H7 (cell line): ENCODE results near the gene SMCO4. TPM values are rescaled to one million over a fixed set of nuclear protein-coding genes. Genes with fewer than 3 reads are reported as not detected.

Experiments
- DNase-seq: peaks from one replicate; pipeline ENCODE4 v3.0.0; 2012
- H3K27me3 ChIP-seq: 2 replicates; pipeline ENCODE4 v1.6.0; 2011; ENCODE audit warnings: mild to moderate bottlenecking, low read length; ENCODE audit not compliant: control insufficient read depth, insufficient read depth
- H3K36me3 ChIP-seq: replicated peaks from 2 replicates; pipeline ENCODE4 v1.5.1; 2011; ENCODE audit warnings: low read length; ENCODE audit not compliant: control insufficient read depth, insufficient read depth
- H3K4me3 ChIP-seq: 2 replicates; pipeline ENCODE4 v1.5.1; 2011; ENCODE audit warnings: low read depth, mild to moderate bottlenecking, control low read depth, low read length, moderate library complexity; ENCODE audit not compliant: insufficient read depth
- total RNA-seq: library from RNA; depleted of rRNA; stranded (reverse); fragments of >200 nt; shearing (Covaris generic); gene quantifications from 2 replicates; pipeline ENCODE4 v1.2.3, GENCODE V29; 2014

Gene SMCO4
- total RNA-seq, 1 experiment from 2014 or later = 84.9 TPM

DNA sequence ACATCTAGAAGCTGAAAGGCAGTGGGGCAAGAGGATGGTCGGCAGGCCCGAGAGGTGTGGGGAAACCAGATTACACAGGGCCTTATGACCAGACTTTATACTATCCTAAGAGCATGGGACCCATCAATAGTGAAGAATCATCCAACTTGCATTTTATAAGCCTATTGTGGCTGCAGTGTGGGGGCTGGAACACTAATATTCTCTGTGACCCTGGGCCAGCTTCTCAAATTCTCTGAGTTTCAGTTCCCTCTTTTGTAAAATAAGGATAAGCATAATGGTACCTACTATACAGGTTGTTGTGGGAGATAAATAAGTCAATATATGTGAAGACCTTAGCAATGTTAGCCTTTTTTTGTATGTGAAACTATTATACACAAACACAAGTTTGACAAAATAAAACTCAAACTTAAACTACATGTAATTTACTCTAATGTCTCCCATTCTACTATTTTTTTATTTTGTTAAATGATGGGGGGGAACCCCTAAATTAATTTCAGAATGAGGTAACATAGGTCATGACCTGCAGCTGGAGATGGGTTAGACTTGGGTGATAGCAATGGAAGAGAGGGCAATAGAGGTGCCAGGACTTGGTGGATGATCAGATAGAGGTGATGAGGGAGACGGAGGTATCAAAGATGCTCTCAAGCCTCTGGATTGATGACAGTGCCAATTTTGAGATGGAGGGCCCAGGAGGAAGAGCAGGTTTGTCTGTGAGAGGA, 30.1 kb downstream of the SMCO4 start:
- Histone ChIP-seq H3K36me3 (no peaks in the 10 kb centered on the region), H3K27me3 (no peaks in the 10 kb centered on the region), H3K4me3 (no peak overlapping the region)
- no peak for DNase-seq

DNA sequence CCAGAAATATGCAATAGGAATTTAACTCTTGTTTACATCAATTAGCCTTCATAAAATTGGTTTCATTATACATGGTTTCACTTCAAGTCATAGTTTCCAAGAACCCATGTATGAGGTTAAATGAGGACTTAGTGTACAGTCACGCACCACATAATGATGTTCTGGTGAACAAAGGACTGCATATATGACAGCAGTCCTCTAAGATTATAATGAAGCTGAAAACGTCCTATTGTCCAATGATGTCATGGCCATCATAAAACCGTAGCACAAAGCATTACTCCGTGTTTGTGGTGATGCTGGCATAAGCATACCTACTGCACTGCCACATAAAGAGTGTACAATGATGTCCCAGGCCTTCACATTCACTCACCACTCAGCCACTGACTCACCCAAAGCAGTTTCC, 31.1 kb downstream of the SMCO4 start:
- no peak for DNase-seq
- Histone ChIP-seq H3K4me3 (no peak overlapping the region), H3K27me3 (no peaks in the 10 kb centered on the region), H3K36me3 (no peaks in the 10 kb centered on the region)

DNA sequence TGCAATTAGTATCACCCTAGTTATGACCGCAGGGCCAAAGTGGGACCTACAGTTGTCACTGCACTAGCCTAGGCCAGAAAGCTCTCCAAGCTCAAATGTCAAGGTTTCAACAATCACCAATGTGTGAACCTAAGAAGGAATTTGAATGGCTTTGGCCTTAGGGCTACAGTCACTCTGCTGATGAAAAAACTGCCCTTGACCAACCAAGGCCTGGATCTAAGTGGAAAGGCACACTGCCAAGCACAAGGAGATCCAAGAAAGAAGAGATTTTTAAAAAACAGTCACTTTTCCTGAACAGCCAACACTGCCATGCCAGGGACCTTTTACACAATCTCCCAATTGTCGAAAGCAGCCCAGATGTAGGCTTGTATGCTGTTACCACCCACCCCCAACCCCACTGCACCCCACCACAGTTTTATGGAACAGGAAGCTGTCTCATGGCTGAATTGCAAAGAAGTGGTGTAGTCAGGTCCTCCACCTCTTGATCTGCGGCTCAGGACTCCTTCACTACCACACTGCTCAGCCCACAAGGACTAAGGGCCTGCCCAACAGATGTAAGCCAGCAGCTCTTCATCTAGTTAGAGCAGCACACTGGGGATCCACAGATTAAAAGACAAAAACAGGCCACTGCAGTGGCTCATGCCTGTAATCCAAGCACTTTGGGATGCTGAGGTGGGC, 32.9 kb downstream of the SMCO4 start:
- no peak overlapping the region for H3K4me3 ChIP-seq
- no peaks in the 10 kb centered on the region for H3K27me3 ChIP-seq
- no peak for DNase-seq
- H3K36me3 ChIP-seq = no peaks in the 10 kb centered on the region

DNA sequence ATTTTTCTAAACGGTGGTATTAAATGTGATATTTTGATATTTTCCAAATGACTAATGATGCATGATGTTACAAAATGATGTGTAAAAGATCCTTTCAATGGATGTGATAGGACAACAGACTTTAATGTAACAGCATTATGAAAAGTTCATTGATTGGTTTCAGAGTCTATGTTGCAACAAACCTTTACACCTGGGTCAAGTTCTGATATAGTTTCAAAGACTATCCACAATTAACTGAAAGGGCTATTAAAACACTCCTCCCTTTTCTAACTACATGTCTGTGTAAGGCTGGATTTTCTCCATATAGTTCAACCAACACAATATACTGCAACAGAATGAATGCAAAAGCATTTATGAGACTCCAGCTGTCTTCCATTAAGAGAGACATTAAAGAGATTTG, 35.7 kb downstream of the SMCO4 start:
- Histone ChIP-seq H3K4me3 (no peak overlapping the region), H3K36me3 (no peaks in the 10 kb centered on the region), H3K27me3 (no peaks in the 10 kb centered on the region)
- DNase-seq = no peak

DNA sequence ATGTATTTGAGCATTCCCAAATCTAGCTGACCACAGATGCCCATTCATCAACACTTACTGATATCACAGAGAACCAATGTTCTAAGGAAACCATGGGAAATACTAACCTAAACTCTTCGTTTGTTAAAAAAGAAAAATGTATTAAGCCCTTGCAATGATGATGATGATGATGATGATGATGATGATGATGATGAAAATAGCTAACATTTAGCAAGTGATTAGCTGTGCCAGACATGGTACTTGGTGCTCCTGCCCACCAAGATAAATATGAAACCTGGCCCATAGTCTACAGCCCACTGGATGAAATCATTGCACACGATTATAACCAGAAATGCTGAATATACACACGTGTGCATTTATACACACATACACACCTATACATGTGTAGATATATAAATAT, 37.5 kb downstream of the SMCO4 start:
- H3K36me3 ChIP-seq = no peaks in the 10 kb centered on the region
- H3K27me3 ChIP-seq = no peaks in the 10 kb centered on the region
- no peak for DNase-seq
- no peak overlapping the region for H3K4me3 ChIP-seq

DNA sequence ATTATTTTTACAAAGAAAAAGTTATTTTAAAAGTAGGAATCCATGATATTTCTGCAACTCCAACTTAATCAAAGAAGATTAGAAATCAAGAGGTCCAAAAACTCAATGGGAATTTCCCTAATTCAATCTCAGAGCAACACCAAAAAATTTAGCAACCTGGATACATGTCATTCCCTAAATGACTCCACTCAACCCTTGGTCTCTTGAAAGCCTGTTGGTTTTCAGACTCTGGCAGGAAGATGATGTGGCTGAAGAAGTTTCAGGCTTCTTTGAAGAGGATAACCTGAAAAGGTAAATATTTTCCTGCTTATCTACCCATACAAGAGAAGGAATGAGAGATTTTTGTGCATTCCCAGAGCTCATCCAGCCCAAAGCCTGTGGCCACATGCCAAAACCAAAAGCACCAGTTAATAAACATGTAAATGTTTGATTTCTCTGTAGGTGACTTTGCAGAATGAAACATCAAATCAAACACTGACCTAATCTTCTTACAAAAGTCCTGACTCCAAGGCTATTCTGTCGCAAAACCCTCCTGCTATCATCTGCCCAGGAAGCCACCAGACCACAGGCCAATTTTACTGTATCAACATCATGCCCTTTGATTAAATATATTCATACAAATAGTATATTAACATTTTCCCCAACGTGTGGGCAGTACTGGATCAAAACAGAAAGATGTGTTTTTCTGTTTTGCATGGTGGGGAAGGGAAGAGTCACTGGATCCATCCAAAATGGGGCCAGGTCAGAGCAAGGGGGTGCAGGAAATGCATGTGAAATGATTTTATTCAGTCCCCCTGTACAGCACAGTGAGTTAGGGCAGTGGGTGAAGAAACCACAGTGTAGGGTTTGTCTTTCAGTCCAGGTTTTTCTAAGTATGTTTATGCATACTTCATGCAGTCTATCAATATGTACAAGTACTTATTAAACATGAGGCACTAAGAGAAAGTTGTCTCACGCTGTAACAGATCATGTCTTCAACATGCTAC, 38.8 kb downstream of the SMCO4 start:
- no peak overlapping the region for H3K4me3 ChIP-seq
- no peak for DNase-seq
- no peaks in the 10 kb centered on the region for H3K27me3 ChIP-seq
- no peaks in the 10 kb centered on the region for H3K36me3 ChIP-seq

DNA sequence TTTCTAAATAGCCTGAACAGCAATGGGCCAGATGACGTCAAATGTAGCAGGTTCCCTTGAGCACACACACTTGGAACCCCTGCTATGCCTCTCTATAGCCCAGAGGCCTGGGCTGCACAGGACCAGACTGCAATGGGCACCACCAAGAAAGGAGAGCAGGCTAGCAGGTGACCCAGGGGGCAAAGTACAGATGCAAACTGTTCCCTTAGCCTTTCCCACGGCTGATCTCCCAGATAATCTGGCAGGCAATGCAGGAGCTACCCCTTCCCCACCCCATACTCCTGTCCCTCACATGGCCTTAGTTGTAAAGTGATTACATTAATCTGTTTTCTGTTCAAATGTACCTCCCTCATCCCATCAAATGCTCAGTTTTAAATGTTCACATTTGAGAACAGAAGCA, 41.3 kb downstream of the SMCO4 start:
- no peak overlapping the region for H3K4me3 ChIP-seq
- H3K36me3 ChIP-seq = no peaks in the 10 kb centered on the region
- DNase-seq = no peak
- H3K27me3 ChIP-seq = no peaks in the 10 kb centered on the region

DNA sequence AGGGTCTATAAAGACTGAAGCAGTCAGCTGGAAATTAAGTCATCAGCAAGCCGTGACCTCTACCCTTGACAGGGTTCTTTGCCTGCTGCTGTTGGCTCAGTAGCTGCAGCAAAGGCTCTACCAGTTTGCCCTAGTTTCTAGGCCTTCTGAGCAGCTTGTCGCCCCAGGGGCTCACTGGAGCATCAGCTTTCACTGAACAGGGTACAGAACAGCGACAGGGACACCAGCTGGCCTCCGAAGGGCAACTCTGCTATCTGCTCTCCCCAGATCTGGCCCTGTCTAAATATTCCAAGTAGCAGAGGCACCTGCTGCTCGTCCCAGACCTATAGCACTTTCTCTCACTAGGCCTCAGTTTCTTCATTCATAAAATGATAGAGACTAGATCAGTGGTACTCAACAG, 42.4 kb downstream of the SMCO4 start:
- no peak for DNase-seq
- no peaks in the 10 kb centered on the region for H3K36me3 ChIP-seq
- H3K27me3 ChIP-seq = no peaks in the 10 kb centered on the region
- no peak overlapping the region for H3K4me3 ChIP-seq

DNA sequence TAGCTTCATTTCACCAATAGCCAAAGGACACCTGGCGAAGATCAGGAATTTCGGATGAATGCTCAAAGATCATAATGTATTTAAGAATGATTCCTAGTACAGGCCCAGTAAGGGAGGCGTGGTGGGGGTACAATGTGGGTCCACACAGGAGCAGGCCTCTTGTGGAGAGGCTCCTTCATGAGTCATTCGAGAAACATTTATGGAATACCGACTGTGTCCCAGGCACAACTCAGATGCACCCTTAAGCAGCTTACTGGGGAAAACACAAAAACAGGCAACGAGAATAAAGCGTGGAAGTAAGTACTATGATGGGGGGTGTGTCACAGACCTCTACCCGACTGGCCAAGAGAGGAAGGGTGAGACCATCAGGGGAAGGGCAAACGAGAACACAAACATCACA, 44.5 kb downstream of the SMCO4 start:
- Histone ChIP-seq H3K36me3 (no peaks in the 10 kb centered on the region), H3K27me3 (no peaks in the 10 kb centered on the region), H3K4me3 (no peak overlapping the region)
- no peak for DNase-seq

DNA sequence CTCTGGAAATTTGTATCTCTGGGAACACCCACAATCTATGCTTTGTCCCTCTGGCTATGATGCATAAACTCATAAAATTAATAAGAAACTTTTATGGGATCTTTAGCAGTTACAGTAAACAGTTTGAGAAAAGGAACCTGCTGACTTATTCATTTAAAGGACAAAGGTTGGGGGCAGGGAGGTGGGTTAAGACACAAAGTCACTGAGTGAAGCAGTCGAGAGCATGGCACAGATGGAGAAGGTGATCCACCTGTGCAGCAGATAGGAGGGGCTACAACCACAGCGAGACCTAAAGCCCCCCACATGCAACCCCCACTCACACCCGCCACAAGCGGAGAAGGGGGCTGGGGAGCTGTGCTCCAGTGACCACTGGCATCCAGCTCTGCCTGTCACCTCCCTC, 45.0 kb downstream of the SMCO4 start:
- H3K36me3 ChIP-seq = no peaks in the 10 kb centered on the region
- DNase-seq = no peak
- no peaks in the 10 kb centered on the region for H3K27me3 ChIP-seq
- H3K4me3 ChIP-seq = no peak overlapping the region

DNA sequence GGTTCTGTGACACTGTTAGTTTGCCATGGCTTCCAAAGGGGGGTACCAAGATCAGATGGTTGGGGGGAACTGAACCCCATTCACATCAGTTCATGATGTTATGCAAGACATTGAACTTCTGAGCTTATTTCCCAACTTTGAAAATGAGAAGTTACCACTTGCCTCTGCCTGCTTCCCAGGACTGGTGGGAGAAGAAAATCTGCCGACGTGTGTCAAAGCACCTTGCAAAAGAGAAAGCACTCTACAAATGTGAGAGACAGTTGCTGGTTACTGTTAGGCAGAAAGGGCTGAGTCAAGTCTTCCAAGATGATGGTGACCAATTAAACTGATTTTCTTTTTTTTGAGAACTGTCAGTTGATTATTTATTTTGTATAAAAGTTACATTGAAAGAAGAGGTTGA, 45.6 kb downstream of the SMCO4 start:
- Histone ChIP-seq H3K4me3 (no peak overlapping the region), H3K36me3 (no peaks in the 10 kb centered on the region), H3K27me3 (no peaks in the 10 kb centered on the region)
- no peak for DNase-seq

DNA sequence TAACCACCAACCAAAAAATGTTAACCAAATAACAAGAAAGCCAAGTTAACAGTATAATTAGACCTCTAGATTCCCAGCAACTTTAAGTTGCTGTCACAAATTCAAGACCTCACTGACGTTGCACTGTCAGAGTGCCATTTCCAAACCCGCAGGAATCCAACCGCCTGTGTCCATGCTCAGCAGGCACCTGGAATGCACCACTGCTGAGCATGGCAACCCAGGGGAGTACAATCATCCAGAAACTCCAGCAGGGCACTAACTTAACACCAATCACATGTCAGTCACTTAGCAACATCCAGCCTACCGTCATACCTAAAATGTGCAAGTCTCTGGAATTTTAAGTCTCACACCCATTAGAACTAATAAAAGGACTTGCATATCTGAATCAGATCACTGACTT, 48.8 kb downstream of the SMCO4 start:
- DNase-seq = no peak
- H3K36me3 ChIP-seq = no peaks in the 10 kb centered on the region
- H3K27me3 ChIP-seq = no peaks in the 10 kb centered on the region
- no peak overlapping the region for H3K4me3 ChIP-seq

DNA sequence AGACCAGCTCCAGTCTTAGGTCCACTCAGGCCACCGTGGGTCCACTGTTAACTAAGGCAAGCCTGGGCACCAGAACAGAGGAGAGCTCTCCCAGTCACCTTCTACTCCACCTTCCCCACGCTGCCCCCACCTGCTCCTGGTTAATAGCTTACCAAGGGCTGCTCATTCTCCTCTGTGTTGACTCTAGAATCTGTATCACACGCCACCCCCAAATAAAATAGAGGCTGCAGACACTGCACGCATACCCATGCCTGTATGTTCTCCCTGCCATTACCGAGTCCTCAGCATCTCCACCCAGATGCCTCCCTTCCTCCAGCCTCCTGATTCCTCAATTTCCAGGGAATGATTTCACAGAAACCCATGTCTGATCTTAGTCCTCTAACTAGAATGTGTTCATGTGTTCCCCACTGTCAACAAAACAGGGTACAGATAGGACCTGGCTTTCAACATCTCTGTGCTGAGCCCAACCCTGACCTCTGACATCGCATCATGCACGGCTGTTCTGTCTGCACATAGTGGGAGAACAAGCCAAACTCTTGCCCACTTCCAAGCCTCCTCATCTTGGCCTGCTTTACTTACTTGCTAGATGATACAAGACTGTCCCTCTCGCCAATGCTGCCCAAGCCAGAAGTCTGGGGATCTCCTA, 49.8 kb downstream of the SMCO4 start:
- DNase-seq = no peak
- H3K36me3 ChIP-seq = no peaks in the 10 kb centered on the region
- no peak overlapping the region for H3K4me3 ChIP-seq
- no peaks in the 10 kb centered on the region for H3K27me3 ChIP-seq

DNA sequence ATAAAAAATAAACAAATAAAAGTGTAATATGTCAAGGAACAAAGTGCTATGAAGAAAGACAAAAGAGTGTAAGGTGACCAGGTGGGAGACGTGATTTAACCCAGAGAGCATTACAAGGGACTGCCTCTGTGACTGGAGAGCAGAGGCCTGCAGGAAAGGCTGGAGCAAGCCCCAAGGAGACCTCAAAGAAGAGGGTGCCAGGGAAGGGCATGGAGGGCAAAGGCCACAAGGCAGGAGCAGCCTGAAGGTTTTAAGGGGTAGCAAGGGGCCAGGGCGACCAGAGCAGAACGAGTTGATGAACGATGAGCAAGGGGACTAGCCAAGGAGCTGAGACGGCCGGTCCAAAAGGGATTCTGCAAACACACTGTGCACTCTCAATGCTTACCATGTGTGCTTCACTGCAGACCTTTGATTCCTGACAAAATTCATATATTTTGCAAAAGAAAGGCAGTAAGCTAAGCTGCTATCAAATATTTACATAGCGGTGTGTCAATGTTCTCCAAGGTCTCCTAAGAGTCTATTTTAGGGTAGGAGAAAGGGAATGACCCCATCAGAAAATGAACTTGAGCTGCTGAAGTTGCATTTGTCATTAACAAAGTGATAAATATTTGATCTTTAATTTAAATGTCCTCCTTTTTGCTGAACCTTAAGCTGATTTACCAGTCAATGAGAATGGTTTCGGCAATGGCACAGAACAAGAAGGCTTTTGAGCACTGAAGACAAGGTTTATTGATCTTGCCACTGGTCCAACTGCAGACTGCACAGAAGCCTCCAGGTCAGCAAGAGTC, 50.5 kb downstream of the SMCO4 start:
- DNase-seq = no peak
- Histone ChIP-seq H3K4me3 (no peak overlapping the region), H3K36me3 (no peaks in the 10 kb centered on the region), H3K27me3 (no peaks in the 10 kb centered on the region)
